ENCODE data around the gene KIRREL3. TPM values are rescaled to one million over a fixed set of nuclear protein-coding genes. Genes with fewer than 3 reads are reported as not detected.

Gene KIRREL3
- total RNA-seq, 1 donor from 2014 or later = not detected

DNA sequence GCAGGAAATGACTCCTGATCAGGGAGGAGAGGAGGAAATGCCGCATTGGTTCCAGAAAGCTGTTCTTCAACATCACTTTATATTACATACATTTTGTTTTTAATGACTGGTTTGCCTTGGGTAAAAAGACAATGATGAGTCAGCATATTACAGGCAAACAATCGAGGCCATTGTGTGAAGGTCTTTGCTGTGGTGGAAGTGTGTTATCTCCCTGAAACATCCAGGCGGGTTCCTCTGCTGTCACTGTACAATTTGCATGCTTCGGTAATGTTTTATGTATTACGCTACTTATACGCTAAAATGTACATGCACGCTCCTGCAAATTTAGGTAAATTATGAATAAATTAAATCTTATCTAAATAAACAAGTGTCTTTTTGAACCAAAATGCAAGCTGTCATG is 161.1 kb downstream of the KIRREL3 start:
- no peak for DNase-seq (ENCODE audit: low spot score)
- intact Hi-C loops (cut with micrococcal nuclease) = no loop called here
- Mint-ChIP-seq H3K36me3 (ENCODE audit: low read depth) (no peaks in the 10 kb centered on the region), H3K4me3 (ENCODE audit: low read depth) (no peak overlapping the region), H3K27ac (no peak overlapping the region), H3K4me1 (ENCODE audit: low read depth) (no peaks in the 10 kb centered on the region), H3K27me3 (ENCODE audit: low read depth) (peaks cover 2% of the 10 kb centered on the region), H3K9me3 (no peaks in the 10 kb centered on the region)

DNA sequence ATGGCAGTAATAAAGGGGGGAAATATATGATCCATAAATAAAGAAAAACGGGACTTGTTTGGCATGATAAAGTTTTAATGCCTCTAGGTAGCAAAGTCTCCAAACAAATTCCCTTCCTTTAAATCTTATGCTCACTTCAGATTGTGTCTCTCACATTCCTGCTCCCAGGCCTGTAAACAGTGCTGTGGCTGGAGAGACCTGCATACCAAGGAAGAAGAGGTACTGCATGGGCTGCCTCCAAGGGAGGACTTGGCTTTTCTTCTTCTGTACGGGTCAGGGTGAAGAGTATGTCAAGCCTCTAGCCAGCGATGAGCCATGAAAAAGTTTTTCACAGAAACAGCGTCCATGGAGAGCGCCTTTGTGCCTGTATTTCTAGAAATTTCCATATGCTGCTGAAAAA is 161.8 kb downstream of the KIRREL3 start:
- H3K27me3 Mint-ChIP-seq (ENCODE audit: low read depth) = peaks cover 2% of the 10 kb centered on the region
- H3K9me3 Mint-ChIP-seq = no peaks in the 10 kb centered on the region
- H3K4me1 Mint-ChIP-seq (ENCODE audit: low read depth) = no peaks in the 10 kb centered on the region
- no peak for DNase-seq (ENCODE audit: low spot score)
- no peak overlapping the region for H3K27ac Mint-ChIP-seq
- intact Hi-C loops (cut with micrococcal nuclease) = no loop called here
- H3K4me3 Mint-ChIP-seq (ENCODE audit: low read depth) = no peak overlapping the region
- no peaks in the 10 kb centered on the region for H3K36me3 Mint-ChIP-seq (ENCODE audit: low read depth)

DNA sequence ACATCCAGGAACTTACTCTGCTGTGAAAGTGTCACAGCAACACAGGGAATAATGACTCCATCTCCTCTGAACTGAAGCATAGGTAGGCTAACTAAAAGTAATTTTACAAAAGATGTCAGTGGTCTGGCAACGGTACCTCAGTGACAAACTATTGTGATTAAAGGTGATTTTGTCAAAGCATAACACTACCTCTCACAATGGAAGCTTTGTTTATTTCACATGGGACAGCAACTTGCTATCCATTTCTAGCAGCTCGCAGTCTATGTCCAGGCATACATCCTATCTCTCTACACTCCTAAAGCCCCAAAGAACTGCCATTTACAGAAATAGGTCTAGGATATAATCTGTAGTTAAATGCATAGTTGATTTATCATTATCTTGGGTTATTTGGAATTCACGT is 163.0 kb downstream of the KIRREL3 start:
- H3K4me1 Mint-ChIP-seq (ENCODE audit: low read depth) = no peaks in the 10 kb centered on the region
- intact Hi-C loops (cut with micrococcal nuclease) = no loop called here
- H3K27me3 Mint-ChIP-seq (ENCODE audit: low read depth) = peaks cover 2% of the 10 kb centered on the region
- H3K36me3 Mint-ChIP-seq (ENCODE audit: low read depth) = no peaks in the 10 kb centered on the region
- H3K9me3 Mint-ChIP-seq = no peaks in the 10 kb centered on the region
- DNase-seq (ENCODE audit: low spot score) = no peak
- no peak overlapping the region for H3K27ac Mint-ChIP-seq
- H3K4me3 Mint-ChIP-seq (ENCODE audit: low read depth) = no peak overlapping the region

DNA sequence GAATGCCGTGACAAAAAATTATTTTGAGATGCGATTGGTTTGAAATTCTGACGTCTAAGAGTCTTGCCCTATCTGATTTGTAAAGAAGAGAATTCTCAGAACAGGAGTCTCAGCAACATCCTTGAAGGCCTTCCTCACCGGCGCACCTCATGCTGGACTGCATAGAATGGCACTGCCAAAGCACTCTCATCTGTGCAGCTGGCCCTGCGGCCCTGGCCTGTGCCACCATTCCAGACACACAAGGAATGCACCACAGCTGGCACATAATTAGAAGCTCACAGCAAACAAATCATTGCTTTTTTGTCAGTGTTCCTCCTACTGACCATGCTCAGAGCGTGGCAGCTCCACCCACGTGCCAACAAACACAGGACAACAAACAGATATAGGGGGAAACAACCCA is 166.0 kb downstream of the KIRREL3 start:
- no peak overlapping the region for H3K27ac Mint-ChIP-seq
- intact Hi-C loops (cut with micrococcal nuclease) = no loop called here
- no peak overlapping the region for H3K4me3 Mint-ChIP-seq (ENCODE audit: low read depth)
- no peaks in the 10 kb centered on the region for H3K36me3 Mint-ChIP-seq (ENCODE audit: low read depth)
- H3K27me3 Mint-ChIP-seq (ENCODE audit: low read depth) = peaks cover 2% of the 10 kb centered on the region
- no peaks in the 10 kb centered on the region for H3K4me1 Mint-ChIP-seq (ENCODE audit: low read depth)
- H3K9me3 Mint-ChIP-seq = no peaks in the 10 kb centered on the region
- no peak for DNase-seq (ENCODE audit: low spot score)

DNA sequence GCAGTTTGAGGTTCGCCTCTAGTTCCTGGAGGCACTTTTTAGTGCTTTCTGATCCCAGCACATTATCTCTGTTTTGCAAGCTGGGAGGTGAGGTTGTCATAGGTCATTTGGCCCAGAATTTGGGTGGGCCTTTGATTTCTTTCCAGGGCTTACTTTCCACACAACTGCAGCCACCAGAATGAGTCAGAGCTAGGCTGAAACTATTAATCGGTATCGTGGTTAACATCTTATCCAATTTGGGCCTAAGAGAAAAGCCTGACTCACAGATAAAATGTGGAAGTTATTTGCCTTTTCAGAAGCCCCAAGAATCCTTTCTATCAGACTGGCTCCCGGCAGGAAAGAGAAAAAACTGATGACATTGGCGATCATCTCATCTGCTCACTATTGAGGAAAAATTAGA is 166.4 kb downstream of the KIRREL3 start:
- H3K36me3 Mint-ChIP-seq (ENCODE audit: low read depth) = no peaks in the 10 kb centered on the region
- no peak overlapping the region for H3K27ac Mint-ChIP-seq
- H3K4me1 Mint-ChIP-seq (ENCODE audit: low read depth) = no peaks in the 10 kb centered on the region
- no peak for DNase-seq (ENCODE audit: low spot score)
- no peak overlapping the region for H3K4me3 Mint-ChIP-seq (ENCODE audit: low read depth)
- no peaks in the 10 kb centered on the region for H3K9me3 Mint-ChIP-seq
- intact Hi-C loops (cut with micrococcal nuclease) = no loop called here
- H3K27me3 Mint-ChIP-seq (ENCODE audit: low read depth) = peaks cover 2% of the 10 kb centered on the region

DNA sequence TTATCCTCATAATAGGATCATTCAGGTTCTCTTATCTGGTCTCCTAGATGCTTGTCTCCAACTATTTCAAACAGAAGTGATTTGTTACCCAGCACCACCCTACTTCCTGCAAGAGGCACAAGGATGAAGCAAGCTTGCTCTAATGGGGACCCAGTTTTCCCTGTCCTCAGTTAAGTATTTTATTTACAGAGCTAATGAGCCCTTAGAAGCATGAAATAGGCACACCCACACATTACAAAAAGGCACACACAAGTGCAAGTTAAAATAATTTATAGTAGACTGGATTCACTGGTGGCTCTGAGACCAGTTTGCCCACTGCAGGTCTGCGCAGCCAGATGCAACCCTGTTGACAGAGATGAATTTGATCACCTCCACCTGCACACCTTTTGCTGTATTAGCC is 167.5 kb downstream of the KIRREL3 start:
- H3K9me3 Mint-ChIP-seq = no peaks in the 10 kb centered on the region
- no peak overlapping the region for H3K27ac Mint-ChIP-seq
- no peak for DNase-seq (ENCODE audit: low spot score)
- intact Hi-C loops (cut with micrococcal nuclease) = no loop called here
- H3K4me3 Mint-ChIP-seq (ENCODE audit: low read depth) = no peak overlapping the region
- H3K4me1 Mint-ChIP-seq (ENCODE audit: low read depth) = no peaks in the 10 kb centered on the region
- H3K36me3 Mint-ChIP-seq (ENCODE audit: low read depth) = no peaks in the 10 kb centered on the region
- H3K27me3 Mint-ChIP-seq (ENCODE audit: low read depth) = peaks cover 2% of the 10 kb centered on the region

DNA sequence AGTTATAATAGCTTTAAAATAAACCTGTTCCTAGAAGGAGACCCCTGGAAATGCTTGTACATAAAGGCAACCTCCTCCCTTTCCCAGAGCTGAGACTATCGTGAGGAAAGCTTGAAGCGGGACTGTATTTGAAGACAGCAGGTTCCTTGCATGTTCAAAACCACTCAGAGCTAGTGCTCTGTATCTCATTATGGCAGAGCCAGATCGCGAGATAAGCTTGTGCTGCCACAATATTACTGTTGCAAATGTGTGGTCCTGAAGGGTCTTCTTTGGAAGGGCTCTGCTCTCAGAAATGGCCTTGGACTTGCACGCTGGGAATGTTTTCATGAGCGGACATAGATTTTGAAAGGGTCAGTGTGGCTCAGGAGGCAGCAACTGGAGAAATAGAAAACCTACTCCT is 168.2 kb downstream of the KIRREL3 start:
- Mint-ChIP-seq H3K9me3 (no peaks in the 10 kb centered on the region), H3K36me3 (ENCODE audit: low read depth) (no peaks in the 10 kb centered on the region), H3K27ac (no peak overlapping the region), H3K4me1 (ENCODE audit: low read depth) (no peaks in the 10 kb centered on the region), H3K27me3 (ENCODE audit: low read depth) (no peaks in the 10 kb centered on the region), H3K4me3 (ENCODE audit: low read depth) (no peak overlapping the region)
- DNase-seq (ENCODE audit: low spot score) = no peak
- intact Hi-C loops (cut with micrococcal nuclease) = no loop called here

DNA sequence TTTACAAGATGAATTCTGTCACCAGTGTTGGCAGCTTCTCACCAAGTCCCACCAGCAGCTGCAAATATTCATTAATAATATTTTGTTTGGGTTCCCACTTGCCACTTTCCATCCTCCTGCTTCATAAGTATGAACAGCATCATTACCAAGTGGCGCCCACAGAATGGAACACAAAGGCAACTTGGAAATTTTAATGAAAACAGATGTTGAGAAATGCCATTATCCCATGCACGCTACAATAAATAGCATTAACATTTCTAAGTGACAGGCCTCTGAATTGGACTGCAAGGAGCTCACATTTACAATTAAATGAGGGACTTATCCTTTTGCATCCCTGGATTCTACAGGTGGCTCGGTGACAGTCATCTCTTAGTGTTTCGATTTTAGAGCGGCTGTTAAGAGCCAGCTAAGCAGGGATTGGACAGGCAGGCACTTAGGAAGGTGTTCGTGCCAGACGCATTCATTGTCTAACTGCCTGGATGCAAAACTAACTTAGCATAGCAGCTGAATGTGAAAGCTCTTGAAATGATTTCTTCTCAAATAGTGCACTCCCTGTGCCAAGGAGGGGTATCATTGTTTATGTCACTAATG is 170.3 kb downstream of the KIRREL3 start:
- H3K27me3 Mint-ChIP-seq (ENCODE audit: low read depth) = no peaks in the 10 kb centered on the region
- no peak overlapping the region for H3K27ac Mint-ChIP-seq
- no peaks in the 10 kb centered on the region for H3K36me3 Mint-ChIP-seq (ENCODE audit: low read depth)
- no peaks in the 10 kb centered on the region for H3K9me3 Mint-ChIP-seq
- no peaks in the 10 kb centered on the region for H3K4me1 Mint-ChIP-seq (ENCODE audit: low read depth)
- intact Hi-C loops (cut with micrococcal nuclease) = no loop called here
- H3K4me3 Mint-ChIP-seq (ENCODE audit: low read depth) = no peak overlapping the region
- DNase-seq (ENCODE audit: low spot score) = no peak

DNA sequence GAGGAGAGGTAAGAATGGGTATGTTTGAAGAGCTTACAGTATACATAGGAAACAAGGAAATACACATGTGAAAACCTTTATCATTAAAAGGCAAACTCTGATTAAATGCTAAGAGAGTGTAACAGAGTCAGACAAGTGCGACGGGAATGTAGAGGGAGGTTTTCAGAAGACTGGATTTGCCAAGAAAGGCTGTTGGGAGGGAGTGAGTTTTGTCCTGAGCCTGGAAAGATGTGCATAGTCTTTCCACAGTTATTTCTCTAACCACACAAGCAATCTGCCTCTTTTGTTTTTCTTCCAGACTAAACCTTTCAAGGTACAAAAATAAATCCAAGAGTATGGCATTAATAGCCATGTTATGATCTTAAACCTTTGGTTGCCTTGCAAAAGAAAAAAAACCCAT is 170.9 kb downstream of the KIRREL3 start:
- no peaks in the 10 kb centered on the region for H3K36me3 Mint-ChIP-seq (ENCODE audit: low read depth)

DNA sequence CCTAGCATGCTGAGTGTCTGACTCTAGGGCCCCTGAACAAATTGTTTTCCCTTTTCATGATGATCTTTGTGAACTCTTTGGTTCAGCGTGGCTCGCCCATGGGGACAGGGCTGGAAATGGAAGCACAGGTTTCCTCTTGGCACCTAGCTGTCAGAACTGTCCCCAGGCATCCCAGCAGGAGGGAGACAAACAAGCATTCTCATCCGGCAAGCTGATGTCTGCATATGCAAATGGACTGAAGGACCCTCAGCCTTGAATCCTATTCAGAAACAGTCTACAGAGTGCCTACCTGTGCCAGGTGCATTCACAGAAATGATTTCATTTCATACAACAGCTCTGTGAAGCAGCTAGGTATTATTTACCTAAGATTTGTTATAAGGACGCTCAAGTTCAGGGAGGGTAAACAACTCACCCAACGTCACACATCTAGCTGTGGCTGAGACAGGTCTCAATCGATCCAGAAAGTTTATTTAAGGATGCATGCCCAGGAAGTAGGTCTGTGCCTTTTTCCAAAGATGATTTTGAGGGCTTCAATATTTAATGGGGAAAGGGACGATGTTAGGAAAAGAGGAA is 176.4 kb downstream of the KIRREL3 start:
- intact Hi-C loops (cut with micrococcal nuclease) = no loop called here
- Mint-ChIP-seq H3K27me3 (ENCODE audit: low read depth) (peaks cover 5% of the 10 kb centered on the region), H3K36me3 (ENCODE audit: low read depth) (no peaks in the 10 kb centered on the region), H3K4me1 (ENCODE audit: low read depth) (no peaks in the 10 kb centered on the region), H3K9me3 (no peaks in the 10 kb centered on the region), H3K27ac (no peak overlapping the region), H3K4me3 (ENCODE audit: low read depth) (no peak overlapping the region)
- DNase-seq (ENCODE audit: low spot score) = no peak

More for the DNA sequence above, 170.9 kb downstream of the KIRREL3 start:
- Mint-ChIP-seq H3K4me3 (ENCODE audit: low read depth) (no peak overlapping the region), H3K27ac (no peak overlapping the region), H3K4me1 (ENCODE audit: low read depth) (no peaks in the 10 kb centered on the region), H3K9me3 (no peaks in the 10 kb centered on the region), H3K27me3 (ENCODE audit: low read depth) (no peaks in the 10 kb centered on the region)
- no peak for DNase-seq (ENCODE audit: low spot score)
- intact Hi-C loops (cut with micrococcal nuclease) = no loop called here

DNA sequence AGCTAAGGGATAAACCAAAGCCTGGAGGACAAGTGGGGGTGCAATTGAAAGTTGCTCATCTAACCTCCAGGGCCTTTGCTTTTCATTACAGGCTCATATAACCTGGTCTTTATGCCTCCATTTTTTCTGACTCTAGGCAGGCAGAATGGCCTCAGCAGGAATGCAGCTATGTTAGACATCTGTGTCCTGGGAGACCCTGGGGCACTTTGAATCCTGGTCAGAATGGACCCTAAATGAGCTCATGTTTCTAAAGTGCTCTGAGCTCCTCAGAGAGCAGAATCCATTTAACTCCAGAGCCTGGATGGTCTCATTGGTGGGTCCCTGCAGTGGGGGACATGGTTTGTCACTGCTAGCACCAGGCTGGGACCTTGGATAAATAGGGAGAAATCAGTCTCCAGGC is 177.3 kb downstream of the KIRREL3 start:
- intact Hi-C loops (cut with micrococcal nuclease) = no loop called here
- no peaks in the 10 kb centered on the region for H3K36me3 Mint-ChIP-seq (ENCODE audit: low read depth)

DNA sequence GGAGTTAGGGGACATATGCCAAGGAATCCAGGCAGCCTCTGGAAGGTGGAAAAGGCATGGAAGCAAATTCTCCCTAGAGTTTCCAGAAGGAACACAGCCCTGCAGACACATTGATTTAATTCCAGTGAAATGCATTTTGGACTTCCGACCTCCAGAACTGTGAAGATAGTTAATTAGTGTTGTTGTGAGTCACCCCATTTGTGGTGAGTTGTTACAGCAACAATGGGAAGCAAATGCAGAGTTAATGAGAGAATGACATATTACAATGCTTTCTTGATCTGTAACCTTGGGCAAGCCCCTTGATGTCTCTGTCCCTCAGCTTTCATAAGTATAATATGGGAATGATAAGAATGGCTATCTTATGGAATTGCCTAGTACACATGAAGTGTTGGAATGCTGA is 178.7 kb downstream of the KIRREL3 start:
- Mint-ChIP-seq H3K27me3 (ENCODE audit: low read depth) (peaks cover 5% of the 10 kb centered on the region), H3K4me1 (ENCODE audit: low read depth) (peaks cover 1% of the 10 kb centered on the region), H3K4me3 (ENCODE audit: low read depth) (no peak overlapping the region), H3K27ac (no peak overlapping the region), H3K36me3 (ENCODE audit: low read depth) (no peaks in the 10 kb centered on the region), H3K9me3 (no peaks in the 10 kb centered on the region)
- intact Hi-C loops (cut with micrococcal nuclease) = no loop called here
- no peak for DNase-seq (ENCODE audit: low spot score)

More for the DNA sequence above, 177.3 kb downstream of the KIRREL3 start:
- H3K27ac Mint-ChIP-seq = no peak overlapping the region
- no peaks in the 10 kb centered on the region for H3K4me1 Mint-ChIP-seq (ENCODE audit: low read depth)
- no peaks in the 10 kb centered on the region for H3K9me3 Mint-ChIP-seq
- peaks cover 5% of the 10 kb centered on the region for H3K27me3 Mint-ChIP-seq (ENCODE audit: low read depth)
- no peak overlapping the region for H3K4me3 Mint-ChIP-seq (ENCODE audit: low read depth)
- DNase-seq (ENCODE audit: low spot score) = no peak

DNA sequence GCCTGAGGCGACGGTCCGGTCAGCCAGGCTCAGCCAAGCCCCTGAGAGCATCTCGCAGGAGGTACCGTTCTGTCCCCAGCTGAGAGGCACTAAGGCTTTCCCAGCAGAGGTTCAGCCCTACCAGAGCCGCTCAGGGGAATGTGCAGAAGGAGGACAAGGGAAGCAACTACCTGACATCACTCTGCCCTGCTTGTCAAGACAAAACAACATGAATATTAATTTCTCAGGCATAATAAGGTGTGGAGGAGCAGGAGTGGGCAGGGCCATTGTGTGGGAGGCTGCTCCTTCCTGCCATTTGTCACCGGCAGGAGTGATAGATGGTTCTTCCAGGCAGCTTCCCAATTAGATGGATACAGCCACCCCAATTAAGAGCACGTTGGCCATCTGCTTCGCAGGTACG is 181.4 kb downstream of the KIRREL3 start:
- H3K36me3 Mint-ChIP-seq (ENCODE audit: low read depth) = no peaks in the 10 kb centered on the region
- intact Hi-C loops (cut with micrococcal nuclease) = no loop called here
- H3K27me3 Mint-ChIP-seq (ENCODE audit: low read depth) = peaks cover 6% of the 10 kb centered on the region
- H3K27ac Mint-ChIP-seq = no peak overlapping the region
- no peak overlapping the region for H3K4me3 Mint-ChIP-seq (ENCODE audit: low read depth)
- peaks cover 2% of the 10 kb centered on the region for H3K4me1 Mint-ChIP-seq (ENCODE audit: low read depth)
- no peak for DNase-seq (ENCODE audit: low spot score)
- no peaks in the 10 kb centered on the region for H3K9me3 Mint-ChIP-seq
